ENCODE results near the gene NCAPD3. TPM values are rescaled to one million over a fixed set of nuclear protein-coding genes. Genes with fewer than 3 reads are reported as not detected.

The NCAPD3 gene
- total and polyA plus RNA-seq, 2 of the 13 experiments (the other 11 are each of a cell fraction or from before 2014, with no cell fraction given) = 20.7 to 25.6 TPM

DNA sequence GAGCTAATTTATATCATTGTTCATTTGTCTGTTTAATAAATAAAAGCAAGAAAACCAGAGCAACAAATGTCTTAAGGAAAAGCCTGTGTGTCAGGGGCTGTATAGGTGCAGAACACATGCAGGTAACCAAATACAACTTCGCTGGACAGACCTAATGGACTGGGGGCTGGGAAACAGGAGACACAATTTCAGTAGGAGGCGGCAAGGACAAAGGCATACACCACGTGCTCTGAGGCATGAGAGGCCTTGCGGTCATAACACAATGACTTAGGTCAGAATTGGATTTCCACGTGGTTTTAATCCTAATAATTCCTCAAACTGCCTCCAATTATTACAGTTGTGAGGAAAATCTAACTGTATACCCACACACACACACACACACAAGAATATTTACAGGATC lies 43.7 kb upstream of the NCAPD3 start:
- in situ Hi-C loops (cut with HindIII; ENCODE audit: extremely low pct_ligation_motif_present, low pct_unique_long_range_greater_than_20kb) (no loop called here), intact Hi-C loops (cut with micrococcal nuclease; ENCODE audit: unreplicated experiment) (no loop called here)
- DNase-seq (ENCODE audit: low spot score) (no peak), FAIRE-seq (no peak), ATAC-seq (no peak)
- H3K4me1 ChIP-seq (ENCODE audit: insufficient read depth, low read length) = peaks cover 11% of the 10 kb centered on the region
- H3K4me3 ChIP-seq (replicated peaks in 1 of 3; ENCODE audit: insufficient read depth in 1 of 3, low read depth in 2 of 3, low read length in 3 of 3) = no peak overlapping the region
- peaks cover 2 to 9% of the 10 kb centered on the region in 2 experiments; a peak in 2 of 5 replicates for H3K36me3 ChIP-seq (replicated peaks in 1 of 2; ENCODE audit: control insufficient read depth in 1 of 2, insufficient read depth in 2 of 2, low read length in 2 of 2)
- no peak overlapping the region for H3K4me2 ChIP-seq (ENCODE audit: low read depth, low read length)
- H2AFZ ChIP-seq (ENCODE audit: low read length) = no peak overlapping the region
- peaks cover 0 to 5% of the 10 kb centered on the region in 2 experiments; a peak in 1 of 5 replicates for H3K27me3 ChIP-seq (ENCODE audit: control insufficient read depth in 1 of 2, insufficient read depth in 2 of 2, low read length in 2 of 2)
- no TSS peak for BruUV-seq (replicated peaks)
- H3K79me2 ChIP-seq (ENCODE audit: insufficient read depth, low read length) = no peaks in the 10 kb centered on the region
- TF ChIP-seq, protein P1, sequence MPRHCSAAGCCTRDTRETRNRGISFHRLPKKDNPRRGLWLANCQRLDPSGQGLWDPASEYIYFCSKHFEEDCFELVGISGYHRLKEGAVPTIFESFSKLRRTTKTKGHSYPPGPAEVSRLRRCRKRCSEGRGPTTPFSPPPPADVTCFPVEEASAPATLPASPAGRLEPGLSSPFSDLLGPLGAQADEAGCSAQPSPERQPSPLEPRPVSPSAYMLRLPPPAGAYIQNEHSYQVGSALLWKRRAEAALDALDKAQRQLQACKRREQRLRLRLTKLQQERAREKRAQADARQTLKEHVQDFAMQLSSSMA (CRISPR knock-in tag; IDR thresholded peaks at IDR 0.05) = no peak
- TF ChIP-seq, protein P2, sequence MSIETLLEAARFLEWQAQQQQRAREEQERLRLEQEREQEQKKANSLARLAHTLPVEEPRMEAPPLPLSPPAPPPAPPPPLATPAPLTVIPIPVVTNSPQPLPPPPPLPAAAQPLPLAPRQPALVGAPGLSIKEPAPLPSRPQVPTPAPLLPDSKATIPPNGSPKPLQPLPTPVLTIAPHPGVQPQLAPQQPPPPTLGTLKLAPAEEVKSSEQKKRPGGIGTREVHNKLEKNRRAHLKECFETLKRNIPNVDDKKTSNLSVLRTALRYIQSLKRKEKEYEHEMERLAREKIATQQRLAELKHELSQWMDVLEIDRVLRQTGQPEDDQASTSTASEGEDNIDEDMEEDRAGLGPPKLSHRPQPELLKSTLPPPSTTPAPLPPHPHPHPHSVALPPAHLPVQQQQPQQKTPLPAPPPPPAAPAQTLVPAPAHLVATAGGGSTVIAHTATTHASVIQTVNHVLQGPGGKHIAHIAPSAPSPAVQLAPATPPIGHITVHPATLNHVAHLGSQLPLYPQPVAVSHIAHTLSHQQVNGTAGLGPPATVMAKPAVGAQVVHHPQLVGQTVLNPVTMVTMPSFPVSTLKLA (IDR thresholded peaks at IDR 0.05) = 0 out of 2 replicates have a peak, but pooled peaks have one; percentile 12
- no peaks in the 10 kb centered on the region for H4K20me1 ChIP-seq (ENCODE audit: insufficient read depth, low read length)
- H3K27ac ChIP-seq (ENCODE audit: extremely low read length, insufficient read depth, low read length) = no peak overlapping the region
- no peaks in the 10 kb centered on the region for H3K9me3 ChIP-seq (ENCODE audit: low read length)
- ChIA-PET POLR2A (no interaction called here), CTCF (ENCODE audit: low intra/inter-chr PET ratio, low total read pairs) (no interaction called here)
- WGBS (ENCODE audit: low lambda C conversion rate) = 51% methylated on average over 5 of the region's 5 CpGs
- H3K9ac ChIP-seq (ENCODE audit: insufficient read depth, low read depth, low read length) = no peak overlapping the region

DNA sequence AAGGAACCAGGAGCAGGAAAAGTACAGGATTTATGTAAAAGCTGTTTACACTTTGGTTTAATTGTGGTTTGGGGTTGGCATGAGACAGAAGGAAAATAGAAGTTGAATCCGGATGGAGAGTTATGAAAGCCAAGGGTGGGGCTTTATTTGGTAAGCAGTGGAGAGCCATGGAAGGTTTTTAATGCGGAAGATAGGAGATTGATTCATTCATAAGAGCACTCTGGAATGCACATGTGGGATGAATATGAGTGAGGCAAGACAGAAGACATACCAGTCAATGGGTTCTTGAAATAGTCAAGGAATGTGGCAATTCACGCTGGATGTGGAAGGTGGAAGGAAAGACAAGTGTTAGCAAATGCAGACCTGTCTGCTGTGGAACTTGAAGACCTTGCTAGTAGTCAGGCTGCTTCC lies 43.1 kb upstream of the NCAPD3 start:
- no TSS peak for BruUV-seq (replicated peaks)
- intact Hi-C loops (cut with micrococcal nuclease; ENCODE audit: unreplicated experiment) = no loop called here
- ATAC-seq = no peak
- Histone ChIP-seq H2AFZ (ENCODE audit: low read length) (no peak overlapping the region), H3K27me3 (ENCODE audit: control insufficient read depth in 1 of 2, insufficient read depth in 2 of 2, low read length in 2 of 2) (peaks cover 0 to 5% of the 10 kb centered on the region in 2 experiments; a peak in 1 of 5 replicates), H3K4me3 (replicated peaks in 1 of 3; ENCODE audit: insufficient read depth in 1 of 3, low read depth in 2 of 3, low read length in 3 of 3) (no peak overlapping the region), H3K27ac (ENCODE audit: extremely low read length, insufficient read depth, low read length) (no peak overlapping the region), H3K4me2 (ENCODE audit: low read depth, low read length) (no peak overlapping the region), H3K9me3 (ENCODE audit: low read length) (no peaks in the 10 kb centered on the region), H3K4me1 (ENCODE audit: insufficient read depth, low read length) (peaks cover 5% of the 10 kb centered on the region), H4K20me1 (ENCODE audit: insufficient read depth, low read length) (no peaks in the 10 kb centered on the region), H3K9ac (ENCODE audit: insufficient read depth, low read depth, low read length) (no peak overlapping the region), H3K36me3 (replicated peaks in 1 of 2; ENCODE audit: control insufficient read depth in 1 of 2, insufficient read depth in 2 of 2, low read length in 2 of 2) (peaks cover 2 to 12% of the 10 kb centered on the region in 2 experiments; a peak in 3 of 5 replicates), H3K79me2 (ENCODE audit: insufficient read depth, low read length) (no peaks in the 10 kb centered on the region)
- DNase-seq (ENCODE audit: low spot score) = no peak
- WGBS (ENCODE audit: low lambda C conversion rate) = 83% methylated on average over 3 of the region's 3 CpGs
- no peak for FAIRE-seq
- ChIA-PET CTCF (ENCODE audit: low intra/inter-chr PET ratio, low total read pairs) (no interaction called here), POLR2A (no interaction called here)
- in situ Hi-C loops (cut with HindIII; ENCODE audit: extremely low pct_ligation_motif_present, low pct_unique_long_range_greater_than_20kb) = no loop called here
- TF ChIP-seq ATM (IDR thresholded peaks at IDR 0.05; ENCODE audit: borderline replicate concordance) = no peak
- TF ChIP-seq PAWR (CRISPR knock-in tag; IDR thresholded peaks at IDR 0.05; ENCODE audit: borderline replicate concordance) = no peak
- TF ChIP-seq SP140L (CRISPR knock-in tag; IDR thresholded peaks at IDR 0.05; ENCODE audit: borderline replicate concordance) = no peak
- no peak for TF ChIP-seq HNRNPUL1 (IDR thresholded peaks at IDR 0.05; ENCODE audit: low read depth, low read length)
- TF ChIP-seq, protein P3, sequence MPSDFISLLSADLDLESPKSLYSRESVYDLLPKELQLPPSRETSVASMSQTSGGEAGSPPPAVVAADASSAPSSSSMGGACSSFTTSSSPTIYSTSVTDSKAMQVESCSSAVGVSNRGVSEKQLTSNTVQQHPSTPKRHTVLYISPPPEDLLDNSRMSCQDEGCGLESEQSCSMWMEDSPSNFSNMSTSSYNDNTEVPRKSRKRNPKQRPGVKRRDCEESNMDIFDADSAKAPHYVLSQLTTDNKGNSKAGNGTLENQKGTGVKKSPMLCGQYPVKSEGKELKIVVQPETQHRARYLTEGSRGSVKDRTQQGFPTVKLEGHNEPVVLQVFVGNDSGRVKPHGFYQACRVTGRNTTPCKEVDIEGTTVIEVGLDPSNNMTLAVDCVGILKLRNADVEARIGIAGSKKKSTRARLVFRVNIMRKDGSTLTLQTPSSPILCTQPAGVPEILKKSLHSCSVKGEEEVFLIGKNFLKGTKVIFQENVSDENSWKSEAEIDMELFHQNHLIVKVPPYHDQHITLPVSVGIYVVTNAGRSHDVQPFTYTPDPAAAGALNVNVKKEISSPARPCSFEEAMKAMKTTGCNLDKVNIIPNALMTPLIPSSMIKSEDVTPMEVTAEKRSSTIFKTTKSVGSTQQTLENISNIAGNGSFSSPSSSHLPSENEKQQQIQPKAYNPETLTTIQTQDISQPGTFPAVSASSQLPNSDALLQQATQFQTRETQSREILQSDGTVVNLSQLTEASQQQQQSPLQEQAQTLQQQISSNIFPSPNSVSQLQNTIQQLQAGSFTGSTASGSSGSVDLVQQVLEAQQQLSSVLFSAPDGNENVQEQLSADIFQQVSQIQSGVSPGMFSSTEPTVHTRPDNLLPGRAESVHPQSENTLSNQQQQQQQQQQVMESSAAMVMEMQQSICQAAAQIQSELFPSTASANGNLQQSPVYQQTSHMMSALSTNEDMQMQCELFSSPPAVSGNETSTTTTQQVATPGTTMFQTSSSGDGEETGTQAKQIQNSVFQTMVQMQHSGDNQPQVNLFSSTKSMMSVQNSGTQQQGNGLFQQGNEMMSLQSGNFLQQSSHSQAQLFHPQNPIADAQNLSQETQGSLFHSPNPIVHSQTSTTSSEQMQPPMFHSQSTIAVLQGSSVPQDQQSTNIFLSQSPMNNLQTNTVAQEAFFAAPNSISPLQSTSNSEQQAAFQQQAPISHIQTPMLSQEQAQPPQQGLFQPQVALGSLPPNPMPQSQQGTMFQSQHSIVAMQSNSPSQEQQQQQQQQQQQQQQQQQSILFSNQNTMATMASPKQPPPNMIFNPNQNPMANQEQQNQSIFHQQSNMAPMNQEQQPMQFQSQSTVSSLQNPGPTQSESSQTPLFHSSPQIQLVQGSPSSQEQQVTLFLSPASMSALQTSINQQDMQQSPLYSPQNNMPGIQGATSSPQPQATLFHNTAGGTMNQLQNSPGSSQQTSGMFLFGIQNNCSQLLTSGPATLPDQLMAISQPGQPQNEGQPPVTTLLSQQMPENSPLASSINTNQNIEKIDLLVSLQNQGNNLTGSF (CRISPR knock-in tag; IDR thresholded peaks at IDR 0.05) = no peak
- no peak for TF ChIP-seq SAFB2 (CRISPR knock-in tag; IDR thresholded peaks at IDR 0.05; ENCODE audit: borderline replicate concordance, low read depth)
- no peak for TF ChIP-seq TRIM24 (CRISPR knock-in tag; IDR thresholded peaks at IDR 0.05)
- TF ChIP-seq YEATS4 (CRISPR knock-in tag; IDR thresholded peaks at IDR 0.05; ENCODE audit: borderline replicate concordance) = no peak
- no peak for TF ChIP-seq GABPB1 (CRISPR knock-in tag; IDR thresholded peaks at IDR 0.05)
- TF ChIP-seq IRF2 (CRISPR knock-in tag; IDR thresholded peaks at IDR 0.05) = no peak
